GM18507 (cell line): ENCODE measurements around the gene GAL3ST3.

ENCODE experiments used
- DNase-seq: peaks from one replicate; pipeline ENCODE4 v3.0.0; 2011; ENCODE audit warnings: low read depth; ENCODE audit not compliant: insufficient read length; ENCODE audit errors: extremely low spot score
- FAIRE-seq: peaks from 2 replicates; lab custom pipeline; 2011; peaks lifted over from hg19 to GRCh38; lab: Jason Lieb, UNC

The GAL3ST3 gene

GRCh38 chr11:66001942-66002647 lies 46.9 kb downstream of the GAL3ST3 start, which contains the start of the genes BANF1 and EIF1AD:
Gene BANF1, plus strand, starts transcription at chr11:66002503. Its CDS starts 748 bp downstream, at chr11:66003251.
Gene EIF1AD, minus strand, starts transcription at chr11:66002157. Its CDS starts 1,768 bp downstream, at chr11:66000389.
- DNase-seq = peak; percentile 78
- peak; percentile 92 for FAIRE-seq

GRCh38 chr11:65997286-65997685 lies 51.7 kb downstream of the GAL3ST3 start:
- no peak for FAIRE-seq

DNA sequence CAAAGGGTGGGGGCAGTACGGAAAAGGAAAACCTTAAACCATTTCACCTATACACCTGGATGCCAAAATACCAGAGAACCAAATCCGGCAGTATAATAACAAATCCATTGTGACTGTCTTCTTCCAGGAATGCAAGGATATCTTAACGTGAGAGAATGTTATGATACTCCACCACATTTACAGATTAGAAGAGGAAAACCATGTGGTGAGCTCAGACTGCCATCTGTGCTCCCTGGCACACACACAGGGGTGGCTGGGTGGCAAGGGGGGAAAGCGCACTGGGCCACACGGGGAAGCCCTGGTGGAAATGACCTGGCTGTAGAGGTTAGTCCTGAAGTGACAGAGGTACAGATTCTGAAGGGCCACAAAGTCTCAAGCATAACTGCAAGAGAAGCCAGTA lies 56.9 kb downstream of the GAL3ST3 start:
- FAIRE-seq = no peak

More at GRCh38 chr11:65997286-65997685, 51.7 kb downstream of the GAL3ST3 start:
- DNase-seq = no peak

More for the DNA sequence above, 56.9 kb downstream of the GAL3ST3 start:
- no peak for DNase-seq
